ENCODE results near the gene SEZ6L2.
"Not testable (repeated sequence)": the region's sequence is repeated elsewhere in the genome, so short reads cannot be mapped to it uniquely, and the experiment has no call there.

The SEZ6L2 gene

GRCh38 chr16:29899516-29900101 is at the start of gene SEZ6L2:
SEZ6L2 (minus strand) TSS chr16:29899550; CDS start chr16:29899019, 531 bp downstream.
- peak; percentile 91 for DNase-seq

GRCh38 chr16:29947897-29948296 is 48.5 kb upstream of the SEZ6L2 start:
- no peak for DNase-seq

- no peak for DNase-seq
These were observed 44.8 kb upstream of the SEZ6L2 start for GRCh38 chr16:29943846-29944799.

GRCh38 chr16:29940656-29941055 is 41.3 kb upstream of the SEZ6L2 start:
- DNase-seq, result no peak

- not testable (repeated sequence) for DNase-seq
These were observed 32.4 kb upstream of the SEZ6L2 start for GRCh38 chr16:29931750-29932149.

GRCh38 chr16:29927070-29927905 is 27.9 kb upstream of the SEZ6L2 start:
- no peak for DNase-seq

- DNase-seq, result no peak
These were observed 27.3 kb upstream of the SEZ6L2 start for GRCh38 chr16:29926711-29927052.

GRCh38 chr16:29925781-29926710 is 26.7 kb upstream of the SEZ6L2 start, which contains the start of gene KCTD13:
KCTD13 (minus strand) TSS chr16:29926226; CDS start chr16:29926033, 193 bp downstream.
- DNase-seq, result peak; percentile 92

GRCh38 chr16:29925105-29925756 is 25.9 kb upstream of the SEZ6L2 start:
- DNase-seq, result no peak

- DNase-seq, result no peak
These were observed 23.7 kb upstream of the SEZ6L2 start for GRCh38 chr16:29922986-29923501.

GRCh38 chr16:29922326-29922725 is 23.0 kb upstream of the SEZ6L2 start:
- DNase-seq, result no peak

GRCh38 chr16:29921034-29921385 is 21.7 kb upstream of the SEZ6L2 start:
- DNase-seq, result no peak

GRCh38 chr16:29920288-29921033 is 21.1 kb upstream of the SEZ6L2 start:
- no peak for DNase-seq

- no peak for DNase-seq
These were observed 17.6 kb upstream of the SEZ6L2 start for GRCh38 chr16:29916979-29917378.

GRCh38 chr16:29915590-29916247 is 16.4 kb upstream of the SEZ6L2 start:
- no peak for DNase-seq

- no peak for DNase-seq
These were observed 14.2 kb upstream of the SEZ6L2 start for GRCh38 chr16:29913514-29913913.

- DNase-seq, result no peak
These were observed 12.7 kb upstream of the SEZ6L2 start for GRCh38 chr16:29912087-29912486.

- no peak for DNase-seq
These were observed 12.3 kb upstream of the SEZ6L2 start for GRCh38 chr16:29911676-29912010.

GRCh38 chr16:29910819-29911675 is 11.7 kb upstream of the SEZ6L2 start:
- no peak for DNase-seq

Measured in stimulated activated CD8-positive, alpha-beta memory T cell treated with anti-CD3 and anti-CD28 coated beads, Interleukin-4, amount 100 ng/mL, for 48 hours (primary cell).